ENCODE measurements around the gene MYBL2. TPM values are rescaled to one million over a fixed set of nuclear protein-coding genes. Genes with fewer than 3 reads are reported as not detected.
A peak's percentile ranks its signal among the peaks of the same experiment; 100 is the strongest.

MYBL2 gene
- polyA plus RNA-seq, 3 donors: 0.08 to 0.10 TPM; not detected in 1

DNA sequence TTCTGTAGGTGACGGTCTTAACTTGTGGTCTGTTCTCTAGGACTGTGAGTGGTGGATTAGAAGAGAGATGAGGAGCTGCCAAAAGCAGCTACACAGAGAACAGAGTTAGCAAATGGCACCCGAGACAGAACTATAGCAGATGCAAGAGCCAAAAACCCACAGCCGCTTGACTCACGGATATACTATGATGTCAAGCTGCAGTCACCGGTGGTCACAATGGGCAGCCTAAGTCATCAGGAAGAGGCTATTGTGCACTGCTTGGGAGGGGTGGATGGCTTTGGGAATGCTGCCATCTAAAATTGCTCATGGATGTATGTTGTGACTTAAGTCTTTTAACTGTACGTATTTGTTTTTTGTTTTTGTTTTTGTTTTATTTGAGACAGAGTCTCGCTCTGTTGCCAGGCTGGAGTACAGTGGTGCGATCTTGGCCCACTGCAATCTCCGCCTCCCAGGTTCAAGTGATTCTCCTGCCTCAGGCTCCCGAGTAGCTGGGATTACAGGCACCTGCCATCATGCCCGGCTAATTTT is 60.0 kb downstream of the MYBL2 start, which contains the start of gene GTSF1L:
Gene GTSF1L, minus strand, starts transcription at position 192 of the 528 bp plus-strand sequence. CDS start 308 bp downstream, outside the sequence.
- Mint-ChIP-seq H3K27ac (peak within 1 kb of the TSS in 1 of 7 donors; percentile 41), H3K4me3 (peak within 1 kb of the TSS in 1 of 2 donors; percentile 19), H3K36me3 (no peaks in the 10 kb centered on the region), H3K27me3 (ENCODE audit: low read depth in 3 of 3) (peaks cover 4 to 9% (median 7%) of the 10 kb centered on the region in 3 donors), H3K4me1 (peaks cover 12% of the 10 kb centered on the region), H3K9me3 (peaks cover 0 to 7% (median 0%) of the 10 kb centered on the region in 7 donors)
- Histone ChIP-seq H3K36me3 (replicated peaks in 1 of 2; ENCODE audit: control insufficient read depth in 1 of 2, insufficient read depth in 2 of 2, low read length in 2 of 2) (no peaks in the 10 kb centered on the region), H3K9me3 (replicated peaks in 1 of 2; ENCODE audit: control insufficient read depth in 1 of 2, insufficient read depth in 1 of 2, low read length in 2 of 2) (no peaks in the 10 kb centered on the region), H3K27me3 (ENCODE audit: control insufficient read depth in 2 of 2, insufficient read depth in 2 of 2, low read length in 2 of 2) (no peaks in the 10 kb centered on the region), H3K9ac (ENCODE audit: insufficient read depth, low read length, poor library complexity, severe bottlenecking) (no peak within 1 kb of the TSS), H4K20me1 (ENCODE audit: insufficient read depth, low read length) (no peaks in the 10 kb centered on the region), H3K27ac (ENCODE audit: low read depth in 1 of 2, low read length in 2 of 2) (no peak within 1 kb of the TSS), H3K4me3 (replicated peaks in 1 of 3; ENCODE audit: low read depth in 2 of 3, low read length in 3 of 3) (no peak within 1 kb of the TSS), H3K4me1 (ENCODE audit: control insufficient read depth in 1 of 2, insufficient read depth in 2 of 2, low read length in 2 of 2) (no peaks in the 10 kb centered on the region), H3K79me2 (ENCODE audit: insufficient read depth, low read length) (no peaks in the 10 kb centered on the region), H3K4me2 (replicated peaks; ENCODE audit: extremely low read depth, low read length, poor library complexity, severe bottlenecking) (no peak within 1 kb of the TSS), H2AFZ (ENCODE audit: insufficient read depth, low read depth, low read length, poor library complexity, severe bottlenecking) (no peak within 1 kb of the TSS)
- intact Hi-C loops (cut with micrococcal nuclease): no loop called here
- DNase-seq: no peak
- WGBS (ENCODE audit: insufficient coverage): 96% methylated on average over 9 of the region's 11 CpGs
- TF ChIP-seq, protein P1, sequence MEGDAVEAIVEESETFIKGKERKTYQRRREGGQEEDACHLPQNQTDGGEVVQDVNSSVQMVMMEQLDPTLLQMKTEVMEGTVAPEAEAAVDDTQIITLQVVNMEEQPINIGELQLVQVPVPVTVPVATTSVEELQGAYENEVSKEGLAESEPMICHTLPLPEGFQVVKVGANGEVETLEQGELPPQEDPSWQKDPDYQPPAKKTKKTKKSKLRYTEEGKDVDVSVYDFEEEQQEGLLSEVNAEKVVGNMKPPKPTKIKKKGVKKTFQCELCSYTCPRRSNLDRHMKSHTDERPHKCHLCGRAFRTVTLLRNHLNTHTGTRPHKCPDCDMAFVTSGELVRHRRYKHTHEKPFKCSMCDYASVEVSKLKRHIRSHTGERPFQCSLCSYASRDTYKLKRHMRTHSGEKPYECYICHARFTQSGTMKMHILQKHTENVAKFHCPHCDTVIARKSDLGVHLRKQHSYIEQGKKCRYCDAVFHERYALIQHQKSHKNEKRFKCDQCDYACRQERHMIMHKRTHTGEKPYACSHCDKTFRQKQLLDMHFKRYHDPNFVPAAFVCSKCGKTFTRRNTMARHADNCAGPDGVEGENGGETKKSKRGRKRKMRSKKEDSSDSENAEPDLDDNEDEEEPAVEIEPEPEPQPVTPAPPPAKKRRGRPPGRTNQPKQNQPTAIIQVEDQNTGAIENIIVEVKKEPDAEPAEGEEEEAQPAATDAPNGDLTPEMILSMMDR (IDR thresholded peaks at IDR 0.05): no peak

DNA sequence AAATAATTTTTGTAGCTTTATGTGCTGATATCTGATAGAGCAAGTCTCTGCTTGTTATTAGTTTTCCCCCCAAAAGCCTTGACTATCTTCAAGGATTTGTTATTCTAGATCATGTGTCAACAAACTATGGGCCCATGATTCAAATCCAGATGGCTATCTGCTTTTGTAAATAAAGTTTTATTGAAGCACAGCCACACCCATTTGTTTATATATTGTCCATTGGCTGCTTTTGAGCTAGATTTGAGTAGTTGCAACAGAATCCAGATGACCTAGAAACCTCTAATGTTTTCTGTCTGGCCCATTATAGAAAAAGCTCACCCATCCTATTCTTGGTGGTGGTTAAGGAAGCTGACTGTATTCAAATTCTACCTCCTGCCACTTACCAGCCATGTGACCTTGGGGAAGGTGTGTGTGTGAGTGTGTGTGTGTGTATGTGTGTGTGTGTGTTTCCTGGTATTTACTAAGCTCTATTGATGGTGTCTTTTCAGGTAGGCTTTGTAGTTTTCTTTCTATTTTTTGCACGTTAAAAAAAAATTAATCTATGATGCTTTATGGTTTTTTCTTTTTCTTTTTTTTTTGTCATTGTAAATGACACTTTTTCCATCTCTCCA is 61.2 kb downstream of the MYBL2 start:
- TF ChIP-seq, protein P1 (IDR thresholded peaks at IDR 0.05): no peak

More for the DNA sequence above, 61.2 kb downstream of the MYBL2 start:
- WGBS (ENCODE audit: insufficient coverage): no CpG with 5 or more reads among the region's 1 CpG
- Histone ChIP-seq H3K27ac (ENCODE audit: low read depth in 1 of 2, low read length in 2 of 2) (no peak overlapping the region), H3K79me2 (ENCODE audit: insufficient read depth, low read length) (no peaks in the 10 kb centered on the region), H4K20me1 (ENCODE audit: insufficient read depth, low read length) (no peaks in the 10 kb centered on the region), H3K9ac (ENCODE audit: insufficient read depth, low read length, poor library complexity, severe bottlenecking) (no peak overlapping the region), H2AFZ (ENCODE audit: insufficient read depth, low read depth, low read length, poor library complexity, severe bottlenecking) (no peak overlapping the region), H3K9me3 (replicated peaks in 1 of 2; ENCODE audit: control insufficient read depth in 1 of 2, insufficient read depth in 1 of 2, low read length in 2 of 2) (no peaks in the 10 kb centered on the region), H3K4me1 (ENCODE audit: control insufficient read depth in 1 of 2, insufficient read depth in 2 of 2, low read length in 2 of 2) (no peaks in the 10 kb centered on the region), H3K36me3 (replicated peaks in 1 of 2; ENCODE audit: control insufficient read depth in 1 of 2, insufficient read depth in 2 of 2, low read length in 2 of 2) (no peaks in the 10 kb centered on the region), H3K4me3 (replicated peaks in 1 of 3; ENCODE audit: low read depth in 2 of 3, low read length in 3 of 3) (no peak overlapping the region), H3K4me2 (replicated peaks; ENCODE audit: extremely low read depth, low read length, poor library complexity, severe bottlenecking) (no peak overlapping the region), H3K27me3 (ENCODE audit: control insufficient read depth in 2 of 2, insufficient read depth in 2 of 2, low read length in 2 of 2) (no peaks in the 10 kb centered on the region)
- Mint-ChIP-seq H3K27ac (no peak overlapping the region), H3K36me3 (no peaks in the 10 kb centered on the region), H3K9me3 (peaks cover 0 to 7% (median 0%) of the 10 kb centered on the region in 7 donors), H3K4me3 (no peak overlapping the region), H3K27me3 (ENCODE audit: low read depth in 3 of 3) (peaks cover 5 to 9% (median 7%) of the 10 kb centered on the region in 3 donors), H3K4me1 (peaks cover 12% of the 10 kb centered on the region)
- DNase-seq: no peak
- intact Hi-C loops (cut with micrococcal nuclease): no loop called here

All from CD14-positive monocyte (primary cell).